Activated CD4-positive, CD25-positive, alpha-beta regulatory T cell treated with anti-CD3 and anti-CD28 coated beads, Interleukin-2, amount 50 U/mL, for 72 hours (primary cell): ENCODE data around the gene NACC1.

ENCODE experiments used
- DNase-seq: peaks from one replicate; pipeline ENCODE4 v3.0.0; 2021

NACC1 gene

GRCh38 chr19:13089139-13089856, 28.8 kb upstream of the NACC1 start:
- DNase-seq, result no peak

DNA sequence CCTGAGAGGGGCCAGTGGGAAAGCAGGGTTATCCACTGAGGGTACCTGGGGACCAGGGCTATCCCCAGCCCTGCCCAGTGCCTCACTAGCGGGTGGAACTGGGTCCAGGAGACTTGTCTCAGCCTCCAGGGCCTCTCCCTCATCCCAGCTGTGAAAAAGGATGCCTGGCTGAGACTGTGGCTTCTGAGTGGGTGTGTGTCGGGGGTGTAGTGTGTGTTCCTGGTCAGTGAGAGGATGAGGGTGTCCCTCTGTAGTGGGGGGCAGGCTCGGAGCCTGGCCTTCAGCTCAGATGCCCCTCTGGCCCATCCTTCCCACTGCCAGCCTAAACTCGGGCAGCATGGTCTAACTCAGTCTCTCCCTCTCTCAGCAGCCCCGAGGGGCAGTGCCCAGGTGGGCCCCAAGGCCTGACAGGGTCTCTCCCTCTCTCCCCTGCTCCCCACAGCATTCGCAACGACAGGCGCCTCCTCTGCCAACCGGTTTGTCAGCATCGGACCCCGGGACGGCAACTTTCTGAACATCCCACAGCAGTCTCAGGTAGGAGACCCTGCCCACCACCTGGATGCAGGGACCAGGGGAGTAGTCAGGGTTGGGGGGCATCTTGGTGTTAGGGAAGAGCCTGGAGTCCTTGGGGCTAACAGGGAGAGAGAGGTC, 28.1 kb upstream of the NACC1 start:
- no peak for DNase-seq

DNA sequence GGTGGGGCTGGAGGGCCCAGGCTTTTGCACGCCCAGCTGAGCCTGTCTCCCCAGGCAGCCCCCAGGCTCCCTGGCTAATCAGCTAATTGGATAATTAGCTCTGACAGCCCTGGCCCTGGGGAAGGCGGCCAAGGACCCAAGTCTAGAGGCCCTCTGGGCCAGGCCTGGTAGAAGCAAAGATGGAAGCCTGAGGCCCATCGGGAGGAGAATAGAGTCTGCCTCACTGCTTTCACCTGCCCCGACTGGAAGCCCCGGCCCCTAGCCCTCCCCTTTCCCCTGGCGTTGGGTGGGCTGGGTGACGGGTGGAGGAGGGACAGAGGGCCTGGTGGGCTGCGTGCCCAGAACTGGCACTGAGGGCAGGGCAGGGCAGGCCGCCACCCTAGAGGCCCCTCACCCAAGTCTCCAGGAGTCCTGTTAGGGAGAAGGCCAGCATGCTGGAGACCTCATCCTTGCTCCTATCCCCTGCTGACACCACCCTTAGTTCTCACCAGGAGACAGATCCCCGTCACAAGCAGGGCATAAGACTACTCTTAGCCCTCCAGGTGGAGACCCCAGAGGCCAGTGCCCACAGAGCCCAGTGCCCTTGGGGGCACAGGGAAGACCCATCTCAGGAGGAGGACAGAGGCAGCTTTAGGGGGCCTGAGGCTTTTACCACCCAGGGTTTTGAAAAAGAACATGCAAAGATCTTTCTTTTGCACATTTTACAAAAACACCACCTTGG, 27.4 kb upstream of the NACC1 start:
- DNase-seq, result no peak

DNA sequence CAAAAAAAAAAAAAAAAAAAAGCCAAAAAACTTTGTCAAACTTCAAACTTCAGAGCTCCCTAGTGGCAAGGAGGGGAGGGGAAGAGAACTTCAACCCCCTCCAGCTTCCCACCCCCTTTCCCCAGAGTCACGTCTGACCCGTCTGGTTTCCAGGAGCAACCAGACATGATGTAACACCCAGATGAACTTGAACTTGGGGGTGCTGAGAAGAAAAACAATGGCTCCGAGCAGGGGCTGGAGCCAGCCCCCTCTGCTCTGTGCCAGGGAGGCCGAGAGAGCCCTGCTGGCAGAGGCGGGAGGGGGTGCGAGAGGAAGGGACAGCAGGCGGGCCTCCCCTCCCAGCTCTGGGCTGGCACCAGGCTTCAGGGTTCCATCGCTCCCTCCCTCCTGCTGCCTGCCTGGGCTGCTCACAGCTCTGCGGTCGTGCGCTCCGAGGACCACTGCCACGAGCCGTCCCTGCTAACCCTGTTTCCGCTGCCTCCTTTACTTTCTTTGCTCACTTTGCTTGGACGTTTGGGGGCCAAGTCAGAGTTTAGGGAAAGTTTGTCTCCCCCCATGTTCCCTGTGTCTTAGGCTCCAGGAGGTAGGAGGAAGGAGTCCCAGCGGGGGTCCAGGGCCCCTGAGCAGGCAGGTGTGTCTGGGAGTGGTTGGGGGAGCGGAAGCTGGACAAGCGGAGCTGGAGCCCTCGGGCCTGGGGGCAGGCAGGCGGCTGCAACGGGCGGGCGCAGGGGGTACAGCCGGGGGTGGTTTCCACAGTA, 26.5 kb upstream of the NACC1 start:
- no peak for DNase-seq

DNA sequence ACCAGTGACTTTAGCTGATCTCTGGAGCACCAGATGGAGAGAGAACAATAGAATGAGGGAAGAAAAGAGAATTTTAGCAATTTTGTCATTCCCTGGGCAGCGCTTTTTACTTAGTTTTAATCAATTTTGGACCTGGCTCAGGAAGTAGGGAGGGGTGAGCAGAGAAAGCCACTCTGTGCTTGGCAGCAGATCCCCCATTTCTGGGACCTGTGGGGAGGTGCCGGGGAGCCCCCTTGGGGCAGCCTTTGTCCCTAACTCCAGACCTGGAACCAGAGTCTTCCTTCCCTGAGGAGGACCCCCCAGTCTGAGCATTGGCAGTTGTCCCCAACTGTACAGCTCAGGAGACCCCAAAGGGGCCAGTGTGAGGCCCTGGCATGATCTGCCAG, 25.9 kb upstream of the NACC1 start:
- DNase-seq, result no peak

DNA sequence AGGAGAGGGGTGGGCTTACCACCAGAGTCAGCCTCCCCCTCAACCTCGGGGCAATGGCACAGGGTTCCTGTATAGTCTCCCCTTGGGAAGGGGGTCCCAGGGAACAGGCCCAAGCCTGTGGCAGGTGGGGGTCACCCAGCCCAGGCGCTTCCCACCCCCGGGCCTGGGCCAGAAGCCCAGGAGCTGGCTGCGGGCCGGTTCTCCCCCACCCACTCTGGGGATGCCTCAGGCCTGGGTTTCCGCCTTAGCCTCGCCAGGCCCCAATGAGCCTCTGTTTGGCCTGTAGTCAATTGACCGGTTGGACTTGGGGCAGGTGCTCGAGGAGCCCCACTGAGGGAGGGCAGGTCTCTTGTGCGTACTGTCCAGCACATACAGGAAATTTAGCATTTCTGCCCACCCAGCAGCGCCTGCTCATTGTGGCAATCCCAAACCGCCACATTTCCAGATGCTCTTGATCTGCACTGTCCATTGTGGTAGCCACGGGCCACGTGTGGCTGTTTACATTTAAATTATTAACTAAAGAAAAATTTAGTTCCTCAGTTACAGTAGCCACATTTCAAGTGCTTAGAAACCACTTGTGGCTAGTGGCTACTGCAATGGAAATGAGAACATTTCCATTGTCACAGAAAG, 25.3 kb upstream of the NACC1 start:
- no peak for DNase-seq

DNA sequence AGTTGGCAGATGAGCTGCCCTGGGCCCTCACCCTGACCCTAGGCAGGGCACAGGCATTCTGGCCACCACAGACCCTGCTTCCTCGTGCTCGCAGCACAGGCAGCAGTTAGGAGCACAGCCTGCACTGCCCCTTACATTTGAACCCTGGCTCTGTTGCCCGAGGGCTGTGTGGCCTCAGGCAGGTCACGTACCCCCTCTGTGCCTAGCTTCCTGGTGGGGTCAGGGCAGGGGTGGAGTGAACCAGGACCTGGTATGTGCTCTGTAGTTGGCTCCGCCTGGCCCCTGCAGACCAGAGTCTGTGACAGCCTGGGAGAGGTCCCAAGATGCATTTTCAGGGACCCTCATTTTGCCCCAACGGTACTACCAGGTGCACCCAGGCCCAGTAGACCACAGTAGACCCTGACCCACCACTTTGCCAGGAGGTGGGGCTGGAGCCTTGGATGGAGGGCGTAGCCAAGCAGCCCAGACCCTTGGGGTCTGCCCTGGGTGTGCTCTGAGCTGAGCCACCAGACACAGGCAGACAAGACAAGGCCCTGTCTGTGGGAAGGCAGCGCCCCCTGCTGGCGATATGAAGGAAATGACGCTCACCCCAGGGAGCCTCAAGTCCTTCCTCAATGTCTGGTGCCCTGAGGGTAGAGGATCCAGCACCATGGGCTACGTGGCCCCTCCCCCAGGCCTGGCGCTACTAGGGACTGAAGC, 24.5 kb upstream of the NACC1 start:
- peak; percentile 79 for DNase-seq

DNA sequence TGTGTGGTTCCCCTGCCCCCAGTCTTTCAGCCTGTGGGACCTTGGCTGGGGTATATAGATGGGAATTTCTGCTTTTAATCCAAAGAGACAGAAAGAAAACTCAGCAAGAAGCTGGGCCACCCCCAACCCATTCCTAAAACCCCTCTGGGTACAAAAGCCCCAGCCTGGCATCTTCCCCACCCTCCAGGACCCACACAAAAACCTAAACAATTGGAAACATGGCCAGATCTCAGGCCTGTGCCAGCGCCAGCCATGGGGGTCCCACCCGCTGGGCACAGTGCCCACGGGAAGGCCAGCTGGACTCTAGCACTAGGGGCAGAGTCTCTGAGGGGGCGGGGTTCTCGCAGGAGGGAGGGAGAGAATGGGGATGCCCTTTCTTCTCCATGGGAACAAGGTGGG, 24.0 kb upstream of the NACC1 start:
- no peak for DNase-seq

DNA sequence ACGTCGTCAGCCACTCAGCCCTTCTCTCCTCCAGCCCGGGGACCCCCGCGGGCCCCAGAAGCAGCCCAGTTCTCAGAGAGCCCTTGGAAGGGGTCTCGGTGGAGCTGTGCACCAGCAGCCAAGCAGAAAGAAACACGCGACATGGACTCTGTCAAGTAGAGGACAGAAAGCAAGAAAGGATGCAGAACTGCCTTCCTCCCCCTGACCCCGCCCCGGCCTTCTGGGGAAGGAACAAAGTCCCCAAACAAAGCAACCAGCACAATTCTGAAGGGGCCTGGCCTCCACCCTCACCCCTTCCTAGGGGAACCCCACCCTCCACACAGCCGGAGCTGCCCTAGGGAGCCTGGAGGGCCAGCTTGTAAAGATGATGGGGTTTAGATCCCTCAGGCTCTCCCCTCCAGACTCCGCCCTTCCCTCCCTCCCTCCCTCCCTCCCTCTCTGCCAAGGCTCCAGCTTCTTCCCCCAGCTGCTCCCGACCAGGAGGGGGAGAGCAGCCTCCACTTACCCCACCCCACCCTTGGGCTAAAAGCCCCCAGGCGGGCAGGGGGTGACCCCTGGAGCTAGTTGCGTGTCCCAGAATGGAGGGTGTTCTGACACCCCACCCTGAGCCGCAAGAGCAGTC, 23.2 kb upstream of the NACC1 start:
- DNase-seq, result no peak

DNA sequence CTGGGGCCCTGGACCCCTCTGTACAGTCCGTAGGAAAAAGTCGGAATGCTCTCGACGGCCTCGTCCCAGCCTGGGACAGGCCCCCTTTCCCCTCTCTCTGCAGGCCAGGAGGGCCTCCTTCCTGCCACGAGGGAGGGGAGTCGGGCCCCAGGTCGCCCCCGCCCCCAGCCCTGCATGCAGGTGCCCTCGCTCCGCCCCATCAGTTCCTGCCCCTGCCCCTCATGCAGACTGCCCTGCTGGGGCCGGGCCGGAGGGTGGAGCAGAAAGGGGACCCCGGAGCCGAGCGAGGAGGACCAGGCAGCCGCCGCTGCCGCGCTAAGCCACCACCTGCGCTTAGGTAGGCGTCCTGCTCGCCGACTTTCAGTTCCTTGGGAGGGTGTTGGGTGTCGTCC, 22.7 kb upstream of the NACC1 start:
- DNase-seq, result no peak

DNA sequence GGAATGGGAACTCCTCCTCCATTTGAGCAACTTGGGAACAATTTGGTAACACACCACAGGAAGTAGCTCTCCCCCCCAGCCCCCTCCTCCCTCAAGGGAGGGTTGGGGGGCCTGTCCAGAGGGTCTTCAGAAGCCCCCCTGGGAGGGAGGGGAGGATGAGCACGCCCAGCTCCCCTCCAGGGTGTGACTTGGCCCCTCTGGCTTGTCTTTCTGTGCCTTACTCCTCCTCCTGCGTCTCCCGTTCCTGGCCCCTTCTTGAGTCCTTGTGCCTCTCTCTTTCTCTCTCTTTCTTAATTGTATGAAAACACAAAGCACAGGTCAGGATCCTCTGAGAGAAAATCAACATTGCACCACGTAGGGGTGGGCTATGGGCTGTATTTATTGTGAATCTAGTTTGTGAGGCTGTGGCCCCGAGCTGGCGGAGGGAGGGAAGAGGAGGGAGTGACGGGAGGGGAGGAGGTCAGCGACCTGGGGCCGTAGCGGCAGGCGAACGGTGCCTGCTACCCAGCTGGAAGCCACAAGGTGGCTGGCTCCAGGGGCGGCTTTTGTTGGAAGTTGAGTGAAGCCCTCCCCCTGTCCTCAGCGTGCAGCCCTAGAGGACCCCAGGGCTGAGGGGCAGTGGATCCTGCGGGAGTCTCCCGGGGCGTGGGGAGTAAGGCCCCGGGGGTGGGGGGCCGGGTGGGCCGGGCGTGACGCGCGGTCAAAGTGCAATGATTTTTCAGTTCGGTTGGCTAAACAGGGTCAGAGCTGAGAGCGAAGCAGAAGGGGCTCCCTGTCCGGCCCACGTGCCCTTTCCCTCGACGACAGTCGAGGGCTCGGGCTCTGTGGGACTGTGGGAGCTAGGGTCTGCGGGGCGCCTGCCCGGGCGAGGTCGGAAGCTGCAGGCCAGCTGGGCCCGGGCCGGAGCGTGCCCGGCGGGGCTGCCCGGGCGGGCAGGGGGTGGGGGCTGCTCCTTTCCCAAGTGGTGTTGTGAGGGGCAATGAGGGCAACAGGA, 21.8 kb upstream of the NACC1 start:
- DNase-seq, result no peak

- no peak for DNase-seq
Measured at GRCh38 chr19:13097033-13097462, 21.0 kb upstream of the NACC1 start.

GRCh38 chr19:13097463-13098258, 20.4 kb upstream of the NACC1 start:
- DNase-seq, result no peak

GRCh38 chr19:13098277-13099072, 19.6 kb upstream of the NACC1 start:
- no peak for DNase-seq

DNA sequence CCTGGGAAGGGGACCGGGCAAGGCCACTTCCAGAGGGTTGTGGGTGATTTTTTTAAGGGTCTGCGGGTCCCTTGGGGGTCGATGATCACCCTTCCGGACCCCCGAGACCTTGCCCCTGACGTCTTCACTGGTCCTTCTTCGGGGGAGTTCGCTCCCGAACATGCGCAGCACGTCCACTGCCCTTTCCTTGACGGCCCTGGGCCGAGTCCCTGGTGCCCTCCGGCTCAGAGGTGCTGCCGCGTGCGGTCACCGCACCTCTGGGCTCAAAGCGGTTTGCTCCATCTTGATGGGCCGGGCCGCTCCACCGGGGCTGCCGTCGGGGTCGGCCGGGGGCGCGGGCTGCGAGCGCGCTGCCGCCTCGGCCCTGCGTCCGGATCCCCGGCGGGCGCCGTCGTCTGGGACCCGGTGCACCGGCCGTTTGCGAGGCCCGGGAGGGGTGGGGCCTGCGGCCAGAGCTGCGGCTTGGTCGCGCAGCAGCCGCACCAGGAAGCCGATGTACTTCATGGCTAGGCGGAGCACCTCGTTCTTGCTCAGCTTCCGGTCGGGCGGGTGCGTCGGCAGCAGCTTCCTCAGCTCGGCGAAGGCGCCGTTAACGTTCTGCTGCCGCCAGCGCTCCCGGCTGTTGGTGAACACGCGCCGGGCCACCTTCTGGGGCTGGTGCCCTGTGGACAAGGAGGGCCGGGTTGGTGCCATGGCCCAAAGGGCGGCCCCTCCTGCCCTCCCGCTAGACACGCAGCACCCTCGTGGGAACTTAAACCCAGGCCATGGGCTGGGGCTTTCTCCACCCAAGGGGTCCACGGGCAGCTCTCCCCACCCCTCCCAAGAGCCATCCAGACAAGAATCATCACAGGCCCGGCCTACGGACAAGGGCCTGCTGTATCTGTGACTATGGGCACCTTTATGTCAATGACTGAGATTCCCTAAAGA, 18.7 kb upstream of the NACC1 start:
- peak; percentile 77 for DNase-seq

- peak; percentile 82 for DNase-seq
Measured at GRCh38 chr19:13100031-13100588, 18.0 kb upstream of the NACC1 start.
